ENCODE data around the gene CHD1.

DNA sequence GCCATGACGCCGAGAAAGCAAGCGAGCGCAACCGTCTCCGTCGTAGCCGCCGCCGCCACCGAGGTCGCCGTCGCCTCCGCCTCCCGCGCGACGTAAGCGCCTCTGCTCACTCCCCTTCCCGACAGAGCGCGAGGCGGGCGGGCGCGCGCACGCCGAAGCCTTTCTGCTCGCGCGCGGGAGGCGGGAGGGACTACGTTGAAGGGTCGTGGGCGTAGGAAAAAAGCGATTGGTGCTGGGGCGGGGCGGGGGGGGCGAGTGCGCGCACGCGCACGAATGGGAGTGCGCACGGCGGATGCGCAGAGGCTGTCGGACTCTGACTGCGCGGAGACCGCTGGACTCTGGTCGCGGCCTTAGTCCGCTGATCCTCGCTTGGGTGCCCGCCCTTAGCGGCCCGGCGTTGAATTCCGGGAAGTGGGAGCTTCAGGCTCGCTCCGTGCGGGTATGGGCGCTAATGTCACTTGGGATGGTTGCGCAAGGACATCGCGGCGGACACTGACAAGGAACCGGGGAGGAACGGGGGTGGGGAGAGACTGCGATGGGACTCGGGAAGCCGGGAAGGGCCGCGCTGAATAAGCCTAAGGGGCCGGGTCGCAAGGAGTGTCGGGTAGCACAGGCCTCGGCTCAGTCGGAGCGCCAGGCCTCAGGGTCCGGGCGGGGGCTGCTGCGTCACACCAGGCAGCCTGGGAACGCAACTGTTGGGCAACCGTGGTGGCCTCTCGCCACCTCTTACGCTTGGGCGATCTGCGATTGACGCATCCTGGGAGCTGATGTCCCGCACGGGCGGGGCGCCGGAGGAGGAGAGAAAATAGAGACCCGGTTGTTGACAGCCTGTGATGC, at the start of gene CHD1:
- TF ChIP-seq, protein P1, sequence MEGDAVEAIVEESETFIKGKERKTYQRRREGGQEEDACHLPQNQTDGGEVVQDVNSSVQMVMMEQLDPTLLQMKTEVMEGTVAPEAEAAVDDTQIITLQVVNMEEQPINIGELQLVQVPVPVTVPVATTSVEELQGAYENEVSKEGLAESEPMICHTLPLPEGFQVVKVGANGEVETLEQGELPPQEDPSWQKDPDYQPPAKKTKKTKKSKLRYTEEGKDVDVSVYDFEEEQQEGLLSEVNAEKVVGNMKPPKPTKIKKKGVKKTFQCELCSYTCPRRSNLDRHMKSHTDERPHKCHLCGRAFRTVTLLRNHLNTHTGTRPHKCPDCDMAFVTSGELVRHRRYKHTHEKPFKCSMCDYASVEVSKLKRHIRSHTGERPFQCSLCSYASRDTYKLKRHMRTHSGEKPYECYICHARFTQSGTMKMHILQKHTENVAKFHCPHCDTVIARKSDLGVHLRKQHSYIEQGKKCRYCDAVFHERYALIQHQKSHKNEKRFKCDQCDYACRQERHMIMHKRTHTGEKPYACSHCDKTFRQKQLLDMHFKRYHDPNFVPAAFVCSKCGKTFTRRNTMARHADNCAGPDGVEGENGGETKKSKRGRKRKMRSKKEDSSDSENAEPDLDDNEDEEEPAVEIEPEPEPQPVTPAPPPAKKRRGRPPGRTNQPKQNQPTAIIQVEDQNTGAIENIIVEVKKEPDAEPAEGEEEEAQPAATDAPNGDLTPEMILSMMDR (conservative IDR thresholded peaks at IDR 0.05; ENCODE audit: low read length), result no peak
- no peak for TF ChIP-seq EZH2phosphoT487 (IDR thresholded peaks at IDR 0.05; ENCODE audit: borderline replicate concordance)
